Gastroesophageal sphincter (tissue), 2 donors: Measurements from ENCODE around the gene CCR7.

Source experiments
- EP300 ChIP-seq: sonication (generic); formaldehyde crosslinking; IDR thresholded peaks from one replicate; pipeline ENCODE4 v1.6.1; 2017; ENCODE audit warnings: antibody characterized with exemption, mild to moderate bottlenecking
- POLR2A ChIP-seq, 2 donors: fragments of 450-650 bp; IDR thresholded peaks; one replicate each; pipeline ENCODE4 v1.6.1; 2017; ENCODE audit warnings: antibody characterized with exemption in 2 of 2, mild to moderate bottlenecking in 2 of 2, moderate library complexity in 1 of 2

- no peak for TF ChIP-seq EP300
- no peak for TF ChIP-seq POLR2A (IDR thresholded peaks at IDR 0.05)
These were observed 54.1 kb downstream of the CCR7 start for GRCh38 chr17:40511136-40511535.
